Upper lobe of right lung (tissue), 1 donor: ENCODE data around the gene CISTR. TPM values are rescaled to one million over a fixed set of nuclear protein-coding genes. Genes with fewer than 3 reads are reported as not detected.
"Not testable (repeated sequence)": the region's sequence is repeated elsewhere in the genome, so short reads cannot be mapped to it uniquely, and the experiment has no call there.

Experiments
- ATAC-seq: fragments of 200-7000 bp; cut with Tn5 transposase; one replicate; pipeline ENCODE4 v1.9.1; 2020; ENCODE audit warnings: mild to moderate bottlenecking, moderate library complexity
- DNase-seq: peaks from one replicate; pipeline ENCODE4 v3.0.0-alpha.2; 2020
- H3K27ac ChIP-seq: fragments of 200-600 bp; one replicate; pipeline ENCODE4 v1.8.0; 2022
- H3K27me3 ChIP-seq: fragments of 200-600 bp; one replicate; pipeline ENCODE4 v1.8.0; 2022; ENCODE audit warnings: mild to moderate bottlenecking
- H3K36me3 ChIP-seq: fragments of 200-600 bp; one replicate; pipeline ENCODE4 v1.8.0; 2022
- H3K4me1 ChIP-seq: fragments of 200-600 bp; one replicate; pipeline ENCODE4 v1.8.0; 2022
- H3K4me3 ChIP-seq: fragments of 200-600 bp; one replicate; pipeline ENCODE4 v1.8.0; 2022; ENCODE audit warnings: mild to moderate bottlenecking
- H3K9me3 ChIP-seq: fragments of 200-600 bp; one replicate; pipeline ENCODE4 v1.8.0; 2022
- CTCF ChIP-seq: fragments of 200-600 bp; IDR thresholded peaks from one replicate; pipeline ENCODE4 v1.8.0; 2022; ENCODE audit warnings: antibody characterized with exemption
- intact Hi-C: fragments of 100-400 bp; cut with DNase I; formaldehyde crosslinking; loops from one replicate; pipeline ENCODE4 v1.11.0; 2022
- total RNA-seq: library from RNA; stranded (reverse); fragmentation: NEBNext Ultra II Directional; extraction: Animal tissue kit (Norgen Biotek cat#: 25700); gene quantifications from one replicate; pipeline ENCODE4 v1.2.1, GENCODE V29; 2021
- donor health status: DM: no; HTN: yes; CAD: no; lungs with severe emphysema.

The CISTR gene
- total RNA-seq, 1 donor from 2014 or later = not detected

- Histone ChIP-seq H3K27ac (no peak overlapping the region), H3K9me3 (no peaks in the 10 kb centered on the region), H3K27me3 (no peaks in the 10 kb centered on the region), H3K4me1 (peaks cover 17% of the 10 kb centered on the region), H3K4me3 (no peak overlapping the region), H3K36me3 (peaks cover 73% of the 10 kb centered on the region)
- TF ChIP-seq CTCF = no peak
- ATAC-seq (no peak), DNase-seq (no peak)
- intact Hi-C loops = no loop called here
Observed at GRCh38 chr12:53722450-53723041, 29.2 kb downstream of the CISTR start.

- Histone ChIP-seq H3K27me3 (no peaks in the 10 kb centered on the region), H3K4me3 (no peak overlapping the region), H3K9me3 (no peaks in the 10 kb centered on the region), H3K36me3 (peaks cover 88% of the 10 kb centered on the region), H3K4me1 (peaks cover 9% of the 10 kb centered on the region), H3K27ac (no peak overlapping the region)
- no peak for TF ChIP-seq CTCF
- intact Hi-C loops = no loop called here
- ATAC-seq (no peak), DNase-seq (no peak)
Observed at GRCh38 chr12:53720946-53721345, 30.8 kb downstream of the CISTR start.

GRCh38 chr12:53719649-53720048, 32.1 kb downstream of the CISTR start:
- H3K4me1 ChIP-seq = no peaks in the 10 kb centered on the region
- no peak for TF ChIP-seq CTCF
- H3K27me3 ChIP-seq = no peaks in the 10 kb centered on the region
- no peak overlapping the region for H3K4me3 ChIP-seq
- H3K27ac ChIP-seq = no peak overlapping the region
- ATAC-seq = no peak
- DNase-seq = no peak
- H3K9me3 ChIP-seq = no peaks in the 10 kb centered on the region
- intact Hi-C loops = no loop called here
- H3K36me3 ChIP-seq = peaks cover 97% of the 10 kb centered on the region

GRCh38 chr12:53718567-53718966, 33.2 kb downstream of the CISTR start:
- H3K27ac ChIP-seq, H3K9me3 ChIP-seq, H3K4me3 ChIP-seq, intact Hi-C loops, DNase-seq, H3K27me3 ChIP-seq, ATAC-seq, H3K4me1 ChIP-seq: not testable (repeated sequence)
- peaks cover 97% of the 10 kb centered on the region for H3K36me3 ChIP-seq

- Histone ChIP-seq H3K36me3 (peaks cover 99% of the 10 kb centered on the region), H3K27ac (no peak overlapping the region), H3K9me3 (no peaks in the 10 kb centered on the region), H3K4me3 (no peak overlapping the region), H3K27me3 (no peaks in the 10 kb centered on the region), H3K4me1 (no peaks in the 10 kb centered on the region)
- no peak for DNase-seq
- intact Hi-C loops = no loop called here
- no peak for ATAC-seq
- no peak for TF ChIP-seq CTCF
Observed at GRCh38 chr12:53717319-53717718, 34.5 kb downstream of the CISTR start.

GRCh38 chr12:53714004-53714403, 37.8 kb downstream of the CISTR start:
- Histone ChIP-seq H3K36me3 (peaks cover 74% of the 10 kb centered on the region), H3K4me1 (no peaks in the 10 kb centered on the region), H3K9me3 (no peaks in the 10 kb centered on the region), H3K27ac (no peak overlapping the region), H3K27me3 (no peaks in the 10 kb centered on the region), H3K4me3 (no peak overlapping the region)
- TF ChIP-seq CTCF = no peak
- intact Hi-C loops = no loop called here
- no peak for DNase-seq
- no peak for ATAC-seq
